MM.1S (cell line): ENCODE measurements around the gene DCBLD1.

Source experiments
- CTCF ChIP-seq: fragments of 300-600 bp; sonication (generic); IDR thresholded peaks from 2 replicates; pipeline ENCODE4 v1.5.1; 2016; ENCODE audit warnings: antibody characterized with exemption, low read length, mixed read lengths
- EZH2phosphoT487 ChIP-seq: fragments of 300-600 bp; sonication (generic); IDR thresholded peaks from 2 replicates; pipeline ENCODE4 v1.6.1; 2018; ENCODE audit warnings: antibody characterized with exemption, low read length

- TF ChIP-seq CTCF (no peak), EZH2phosphoT487 (no peak)
Measured at GRCh38 chr6:117481278-117481925, 1.1 kb upstream of the DCBLD1 start.
